ENCODE results near the gene NANOS2.
"Not testable (repeated sequence)": the region's sequence is repeated elsewhere in the genome, so short reads cannot be mapped to it uniquely, and the experiment has no call there.

The NANOS2 gene

GRCh38 chr19:45873219-45873772, 41.3 kb downstream of the NANOS2 start:
- no peak for DNase-seq

- no peak for DNase-seq
These were observed 42.3 kb downstream of the NANOS2 start for GRCh38 chr19:45872095-45872919.

- no peak for DNase-seq
These were observed 43.8 kb downstream of the NANOS2 start for GRCh38 chr19:45870798-45871197.

GRCh38 chr19:45867241-45867640, 47.3 kb downstream of the NANOS2 start:
- DNase-seq, result not testable (repeated sequence)

GRCh38 chr19:45866400-45867176, 48.0 kb downstream of the NANOS2 start:
- DNase-seq, result no peak

- DNase-seq, result no peak
These were observed 49.2 kb downstream of the NANOS2 start for GRCh38 chr19:45865269-45865948.

GRCh38 chr19:45864629-45865082, 49.9 kb downstream of the NANOS2 start:
- DNase-seq, result no peak

GRCh38 chr19:45863840-45864628, 50.5 kb downstream of the NANOS2 start, which contains the start of gene FOXA3:
TSS of gene FOXA3 (plus strand) at chr19:45864326. CDS start at chr19:45864457, 131 bp downstream.
- no peak for DNase-seq

GRCh38 chr19:45863335-45863839, 51.2 kb downstream of the NANOS2 start:
- no peak for DNase-seq

Measured in NCI-H2029 treated with DMSO at 0.1 percent for 48 hours (cell line).